GM19099 (cell line): Measurements from ENCODE around the gene SCAPER.

ENCODE experiments used
- POLR2A ChIP-seq: IDR thresholded peaks from 3 replicates; pipeline ENCODE4 v1.6.1; 2011; ENCODE audit warnings: low read depth; ENCODE audit not compliant: insufficient read length; ENCODE audit errors: extremely low read depth

The SCAPER gene

GRCh38 chr15:76930831-76931396 lies 25.8 kb upstream of the SCAPER start:
- TF ChIP-seq POLR2A, result no peak

GRCh38 chr15:76929011-76929760 lies 24.0 kb upstream of the SCAPER start:
- TF ChIP-seq POLR2A, result no peak

GRCh38 chr15:76928201-76928600 lies 23.1 kb upstream of the SCAPER start:
- TF ChIP-seq POLR2A, result no peak

DNA sequence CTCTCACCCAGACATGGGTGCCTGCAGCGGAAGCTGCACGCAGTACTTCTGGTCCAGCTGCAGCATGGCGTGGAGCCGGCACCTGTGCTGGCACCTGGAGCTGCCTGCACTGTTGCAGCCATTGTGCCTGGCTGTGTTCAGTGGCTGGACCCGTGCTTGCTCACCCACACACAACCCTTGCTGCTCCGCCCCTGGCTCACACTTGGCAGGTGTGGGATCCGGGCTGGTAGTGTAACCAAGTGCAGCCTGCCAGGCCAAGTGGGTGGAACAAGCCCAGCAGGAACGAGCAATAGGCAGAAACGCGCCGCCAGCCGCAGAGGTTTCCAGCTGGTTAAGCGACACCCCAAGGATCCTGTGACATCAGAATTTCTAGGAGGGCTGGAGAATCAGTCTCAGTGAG lies 11.2 kb upstream of the SCAPER start:
- no peak for TF ChIP-seq POLR2A

GRCh38 chr15:76913737-76914136 lies 8.6 kb upstream of the SCAPER start:
- no peak for TF ChIP-seq POLR2A

GRCh38 chr15:76912430-76912829 lies 7.3 kb upstream of the SCAPER start:
- no peak for TF ChIP-seq POLR2A

- no peak for TF ChIP-seq POLR2A
These were observed 715 bp upstream of the SCAPER start for GRCh38 chr15:76905855-76906254.

DNA sequence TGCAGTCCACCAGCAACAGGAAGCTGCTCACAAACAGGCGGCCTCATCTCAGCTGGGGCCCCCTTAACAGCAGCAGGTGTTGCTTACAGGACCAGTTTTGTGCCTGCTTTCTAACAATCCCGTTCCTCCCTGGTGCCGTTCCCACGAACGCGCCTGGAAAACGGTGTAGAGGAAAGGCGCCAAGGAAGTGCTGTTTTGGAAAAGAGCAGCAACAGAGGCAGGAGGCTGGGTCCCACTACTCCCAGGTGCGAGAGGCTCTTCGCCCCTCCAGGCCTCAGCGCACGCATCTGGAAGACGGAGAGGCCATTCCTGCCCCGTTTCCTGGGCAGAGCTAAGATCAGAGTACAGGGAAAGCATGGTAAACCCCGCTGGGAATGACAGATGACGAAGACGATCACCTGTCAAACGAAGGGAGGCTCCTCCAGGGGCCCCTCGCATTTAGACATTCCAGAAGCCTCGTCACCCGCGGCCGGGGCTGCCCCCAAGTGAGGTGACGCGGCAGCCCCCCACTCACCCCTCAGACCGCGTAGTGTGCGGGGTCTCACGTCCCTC lies 603 bp downstream of the SCAPER start:
- no peak for TF ChIP-seq POLR2A

DNA sequence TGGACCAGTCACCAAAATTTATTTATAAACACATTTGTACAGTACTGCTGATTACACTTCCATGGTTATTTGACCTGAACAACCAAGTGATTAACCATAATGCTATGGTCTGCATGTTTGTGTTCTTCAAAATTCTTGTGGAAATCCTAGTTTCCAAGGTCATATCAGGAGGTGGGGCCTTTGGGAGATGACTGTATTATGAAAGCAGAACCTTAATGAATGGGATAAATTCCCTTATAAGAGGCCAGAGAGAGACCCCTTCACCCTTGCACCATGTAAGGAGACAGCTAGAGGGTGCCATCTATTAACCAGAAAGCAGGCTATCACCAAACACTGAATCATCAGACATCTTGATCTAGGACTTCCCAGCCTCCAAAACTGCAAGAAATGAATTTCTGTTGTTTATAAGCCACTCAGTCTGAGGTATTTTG lies 1.9 kb downstream of the SCAPER start:
- no peak for TF ChIP-seq POLR2A

- TF ChIP-seq POLR2A, result no peak
These were observed 3.2 kb downstream of the SCAPER start for GRCh38 chr15:76901965-76902364.

GRCh38 chr15:76898102-76898501 lies 7.0 kb downstream of the SCAPER start:
- no peak for TF ChIP-seq POLR2A

DNA sequence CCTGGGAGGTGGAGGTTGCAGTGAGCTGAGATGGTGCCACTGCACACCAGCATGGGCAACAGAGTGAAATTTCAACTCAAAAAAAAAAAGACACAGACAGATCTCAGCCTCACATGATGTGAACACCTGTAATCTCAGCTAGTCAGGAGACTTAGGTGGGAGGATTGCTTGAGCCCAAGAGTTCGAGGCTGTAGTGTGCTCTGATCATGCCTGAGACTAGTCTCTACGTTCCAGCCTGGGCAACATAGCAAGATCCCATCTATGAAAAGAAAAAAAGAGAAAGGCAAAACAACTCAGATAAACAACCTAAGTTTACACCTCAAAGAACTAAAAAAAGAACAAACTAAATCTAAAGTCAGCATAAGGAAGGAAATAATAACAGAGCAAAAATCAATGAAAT lies 11.0 kb downstream of the SCAPER start:
- no peak for TF ChIP-seq POLR2A

- TF ChIP-seq POLR2A, result no peak
These were observed 19.9 kb downstream of the SCAPER start for GRCh38 chr15:76885212-76885611.

DNA sequence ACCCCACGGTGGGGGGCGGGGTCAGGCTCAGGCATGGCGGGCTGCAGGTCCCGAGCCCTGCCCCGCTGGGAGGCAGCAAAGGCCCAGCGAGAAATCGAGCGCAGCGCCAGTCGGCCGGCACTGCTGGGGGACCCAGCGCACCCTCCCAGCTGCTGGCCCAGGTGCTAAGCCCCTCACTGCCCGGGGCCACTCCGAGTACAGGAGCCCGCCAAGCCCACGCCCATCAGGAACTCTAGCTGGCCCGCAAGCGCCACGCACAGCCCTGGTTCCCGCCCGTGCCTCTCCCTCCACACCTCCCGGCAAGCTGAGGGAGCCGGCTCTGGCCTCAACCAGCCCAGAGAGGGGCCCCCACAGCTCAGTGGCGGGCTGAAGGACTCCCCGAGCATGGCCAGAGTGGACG lies 29.2 kb downstream of the SCAPER start:
- TF ChIP-seq POLR2A, result no peak

DNA sequence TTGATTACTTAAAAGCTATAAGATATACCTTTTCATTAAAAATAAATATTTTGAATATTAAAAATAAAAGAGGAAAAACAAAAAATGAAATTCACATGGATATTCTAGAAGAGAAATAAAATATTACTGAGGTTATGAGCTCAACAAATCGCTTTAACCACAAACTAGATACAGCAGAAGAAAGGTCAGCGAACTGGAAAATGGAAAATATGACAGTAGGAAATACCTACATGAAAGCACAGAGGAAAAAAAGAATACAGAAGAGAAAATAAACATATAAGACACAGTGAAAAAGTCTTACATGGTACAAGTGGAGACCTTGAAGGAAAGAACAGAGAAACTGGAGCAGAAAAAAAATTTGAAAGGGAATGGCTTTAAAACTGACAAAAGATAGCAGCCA lies 33.2 kb downstream of the SCAPER start:
- TF ChIP-seq POLR2A, result no peak

- no peak for TF ChIP-seq POLR2A
These were observed 36.4 kb downstream of the SCAPER start for GRCh38 chr15:76868740-76869139.
